ENCODE results near the gene CNTN4. TPM values are rescaled to one million over a fixed set of nuclear protein-coding genes. Genes with fewer than 3 reads are reported as not detected.

Gene CNTN4
- total RNA-seq, 1 experiment from 2014 or later = 0.12 TPM

DNA sequence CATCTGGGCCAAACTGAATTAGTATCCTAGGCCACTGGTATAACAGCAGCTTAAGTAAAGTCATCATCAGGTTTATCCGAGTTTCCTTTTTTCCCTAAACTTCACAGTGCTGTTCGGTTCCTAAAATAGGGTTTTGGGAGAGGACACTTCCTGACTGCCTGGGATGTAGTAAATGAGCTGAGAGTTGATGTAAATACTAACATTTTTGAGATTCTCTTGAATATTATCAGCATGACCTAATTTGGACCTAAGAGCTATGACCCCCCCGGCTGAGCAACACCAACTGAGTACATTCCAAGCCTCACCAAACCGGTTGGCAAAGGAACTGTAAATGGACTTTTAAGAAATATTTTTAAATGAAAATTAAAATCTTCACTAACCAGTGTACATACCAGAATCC, 932.7 kb downstream of the CNTN4 start:
- Mint-ChIP-seq H3K36me3 (ENCODE audit: insufficient read depth, unreplicated experiment) (no peaks in the 10 kb centered on the region), H3K4me1 (ENCODE audit: insufficient read depth, unreplicated experiment) (no peaks in the 10 kb centered on the region), H3K9me3 (ENCODE audit: unreplicated experiment) (no peaks in the 10 kb centered on the region), H3K27me3 (ENCODE audit: insufficient read depth, unreplicated experiment) (peaks cover 52% of the 10 kb centered on the region), H3K27ac (ENCODE audit: low read depth, unreplicated experiment) (no peak overlapping the region), H3K4me3 (ENCODE audit: unreplicated experiment) (no peak overlapping the region)
- TF ChIP-seq, protein P1, sequence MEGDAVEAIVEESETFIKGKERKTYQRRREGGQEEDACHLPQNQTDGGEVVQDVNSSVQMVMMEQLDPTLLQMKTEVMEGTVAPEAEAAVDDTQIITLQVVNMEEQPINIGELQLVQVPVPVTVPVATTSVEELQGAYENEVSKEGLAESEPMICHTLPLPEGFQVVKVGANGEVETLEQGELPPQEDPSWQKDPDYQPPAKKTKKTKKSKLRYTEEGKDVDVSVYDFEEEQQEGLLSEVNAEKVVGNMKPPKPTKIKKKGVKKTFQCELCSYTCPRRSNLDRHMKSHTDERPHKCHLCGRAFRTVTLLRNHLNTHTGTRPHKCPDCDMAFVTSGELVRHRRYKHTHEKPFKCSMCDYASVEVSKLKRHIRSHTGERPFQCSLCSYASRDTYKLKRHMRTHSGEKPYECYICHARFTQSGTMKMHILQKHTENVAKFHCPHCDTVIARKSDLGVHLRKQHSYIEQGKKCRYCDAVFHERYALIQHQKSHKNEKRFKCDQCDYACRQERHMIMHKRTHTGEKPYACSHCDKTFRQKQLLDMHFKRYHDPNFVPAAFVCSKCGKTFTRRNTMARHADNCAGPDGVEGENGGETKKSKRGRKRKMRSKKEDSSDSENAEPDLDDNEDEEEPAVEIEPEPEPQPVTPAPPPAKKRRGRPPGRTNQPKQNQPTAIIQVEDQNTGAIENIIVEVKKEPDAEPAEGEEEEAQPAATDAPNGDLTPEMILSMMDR (IDR thresholded peaks at IDR 0.05; ENCODE audit: unreplicated experiment) = no peak
- ChIA-PET POLR2A (no interaction called here), CTCF (interaction anchor here (0.6 kb wide), 1 partner anchor 189 kb away, joined by 3 read pairs; no protein-coding TSS in a partner anchor)
- no TSS peak for BruUV-seq (replicated peaks)
- intact Hi-C loops (cut with micrococcal nuclease) = no loop called here
- DNase-seq (ENCODE audit: unreplicated experiment) = no peak

DNA sequence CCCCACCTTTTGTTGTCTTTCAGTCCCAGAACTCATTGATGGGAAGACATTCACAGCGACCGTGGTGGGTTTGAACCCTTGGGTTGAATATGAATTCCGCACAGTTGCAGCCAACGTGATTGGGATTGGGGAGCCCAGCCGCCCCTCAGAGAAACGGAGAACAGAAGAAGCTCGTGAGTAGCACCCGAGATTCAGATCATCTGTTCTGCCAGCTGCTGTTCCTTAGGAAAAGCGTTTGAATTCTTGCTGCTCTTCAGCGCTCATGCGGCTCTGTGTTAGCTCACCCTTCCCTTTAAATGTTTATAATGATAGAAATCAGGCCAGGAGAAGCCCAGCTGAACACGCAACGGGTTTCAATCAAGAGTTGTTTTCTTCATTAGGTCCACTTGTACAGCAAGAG, 938.5 kb downstream of the CNTN4 start:
- POLR2A ChIA-PET = no interaction called here
- Mint-ChIP-seq H3K4me3 (ENCODE audit: unreplicated experiment) (no peak overlapping the region), H3K27me3 (ENCODE audit: insufficient read depth, unreplicated experiment) (peaks cover 84% of the 10 kb centered on the region), H3K27ac (ENCODE audit: low read depth, unreplicated experiment) (no peak overlapping the region), H3K4me1 (ENCODE audit: insufficient read depth, unreplicated experiment) (no peaks in the 10 kb centered on the region), H3K9me3 (ENCODE audit: unreplicated experiment) (no peaks in the 10 kb centered on the region), H3K36me3 (ENCODE audit: insufficient read depth, unreplicated experiment) (no peaks in the 10 kb centered on the region)
- TF ChIP-seq, protein P1 (IDR thresholded peaks at IDR 0.05; ENCODE audit: unreplicated experiment) = no peak
- intact Hi-C loops (cut with micrococcal nuclease) = no loop called here
- DNase-seq (ENCODE audit: unreplicated experiment) = no peak
- CTCF ChIA-PET = interaction anchor here (0.6 kb wide), 1 partner anchor 193 kb away, joined by 3 read pairs; no protein-coding TSS in a partner anchor
- BruUV-seq (replicated peaks) = no TSS peak

DNA sequence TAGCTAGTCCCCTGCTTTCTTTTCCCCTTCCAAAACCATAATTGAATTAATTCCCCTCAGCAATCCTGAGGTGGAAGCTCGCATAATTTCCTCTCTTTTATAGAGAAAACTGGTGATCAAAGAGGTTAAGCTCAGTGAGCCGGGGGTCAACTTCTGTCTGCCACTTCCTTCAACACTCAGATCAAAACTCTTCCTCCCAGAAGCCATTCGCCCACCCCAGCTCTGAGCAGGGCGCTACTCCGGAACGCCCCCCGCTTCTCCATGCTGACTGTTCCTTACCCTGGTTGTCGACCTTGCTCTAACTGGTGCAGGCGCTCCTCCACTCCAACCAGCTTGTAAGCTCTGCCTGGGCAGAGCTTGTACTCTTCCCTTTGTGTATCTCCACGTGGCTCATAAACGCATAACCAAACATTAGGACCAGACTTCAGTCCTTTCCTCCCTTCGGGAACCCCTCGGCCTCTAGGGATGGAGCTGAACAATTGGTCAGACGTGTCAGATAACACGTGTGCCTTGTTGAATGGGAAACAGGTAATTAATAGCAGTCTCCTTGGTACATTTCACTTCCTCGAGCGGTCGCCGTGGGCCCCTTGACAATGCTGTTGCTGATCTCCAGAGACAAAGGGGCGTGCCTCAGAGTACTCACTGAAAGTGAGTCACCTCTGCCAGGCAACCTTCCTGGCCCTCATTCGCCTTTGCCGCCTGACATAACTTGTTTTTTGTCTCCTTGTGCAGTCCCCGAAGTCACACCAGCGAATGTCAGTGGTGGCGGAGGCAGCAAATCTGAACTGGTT, 939.7 kb downstream of the CNTN4 start:
- BruUV-seq (replicated peaks) = no TSS peak
- H3K27me3 Mint-ChIP-seq (ENCODE audit: insufficient read depth, unreplicated experiment) = peaks cover 79% of the 10 kb centered on the region
- no peaks in the 10 kb centered on the region for H3K4me1 Mint-ChIP-seq (ENCODE audit: insufficient read depth, unreplicated experiment)
- H3K9me3 Mint-ChIP-seq (ENCODE audit: unreplicated experiment) = no peaks in the 10 kb centered on the region
- intact Hi-C loops (cut with micrococcal nuclease) = no loop called here
- H3K36me3 Mint-ChIP-seq (ENCODE audit: insufficient read depth, unreplicated experiment) = no peaks in the 10 kb centered on the region
- POLR2A ChIA-PET = interaction anchor here (0.6 kb wide), 1 partner anchor 87 kb away, joined by 3 read pairs; no protein-coding TSS in a partner anchor
- CTCF ChIA-PET = interaction anchor here (0.6 kb wide), 1 partner anchor 132 kb away, joined by 3 read pairs; no protein-coding TSS in a partner anchor
- DNase-seq (ENCODE audit: unreplicated experiment) = peak; percentile 27
- TF ChIP-seq, protein P1 (IDR thresholded peaks at IDR 0.05; ENCODE audit: unreplicated experiment) = no peak
- H3K27ac Mint-ChIP-seq (ENCODE audit: low read depth, unreplicated experiment) = no peak overlapping the region
- no peak overlapping the region for H3K4me3 Mint-ChIP-seq (ENCODE audit: unreplicated experiment)

DNA sequence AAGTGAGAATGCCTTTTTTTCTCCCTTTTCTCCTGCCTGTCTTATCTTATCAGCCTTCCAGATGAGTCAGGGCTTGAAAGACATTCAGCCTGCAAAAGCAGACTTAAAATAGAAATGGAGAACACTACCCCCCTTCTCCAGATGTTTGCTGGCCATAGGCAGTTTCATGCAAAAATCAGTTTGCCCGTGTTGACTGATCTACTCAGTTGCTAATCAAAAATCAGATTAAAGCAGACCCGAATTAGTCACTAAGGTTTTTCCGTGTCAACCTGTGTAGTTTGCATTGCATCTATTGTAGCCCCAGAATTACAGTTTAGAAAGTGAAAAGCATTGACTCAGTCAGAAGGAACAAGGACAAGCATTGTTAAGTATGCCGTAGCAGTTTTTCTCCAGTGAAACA, 955.3 kb downstream of the CNTN4 start:
- intact Hi-C loops (cut with micrococcal nuclease) = no loop called here
- no peak overlapping the region for H3K27ac Mint-ChIP-seq (ENCODE audit: low read depth, unreplicated experiment)
- TF ChIP-seq, protein P1 (IDR thresholded peaks at IDR 0.05; ENCODE audit: unreplicated experiment) = no peak
- ChIA-PET POLR2A (no interaction called here), CTCF (interaction anchor here (0.5 kb wide), 1 partner anchor 802 kb away, joined by 3 read pairs; no protein-coding TSS in a partner anchor)
- no peak overlapping the region for H3K4me3 Mint-ChIP-seq (ENCODE audit: unreplicated experiment)
- no TSS peak for BruUV-seq (replicated peaks)
- no peaks in the 10 kb centered on the region for H3K9me3 Mint-ChIP-seq (ENCODE audit: unreplicated experiment)
- H3K27me3 Mint-ChIP-seq (ENCODE audit: insufficient read depth, unreplicated experiment) = peaks cover 90% of the 10 kb centered on the region
- no peaks in the 10 kb centered on the region for H3K4me1 Mint-ChIP-seq (ENCODE audit: insufficient read depth, unreplicated experiment)
- no peaks in the 10 kb centered on the region for H3K36me3 Mint-ChIP-seq (ENCODE audit: insufficient read depth, unreplicated experiment)
- no peak for DNase-seq (ENCODE audit: unreplicated experiment)
